ENCODE results near the gene PLCD1. TPM values are rescaled to one million over a fixed set of nuclear protein-coding genes. Genes with fewer than 3 reads are reported as not detected.
"Not testable (repeated sequence)": the region's sequence is repeated elsewhere in the genome, so short reads cannot be mapped to it uniquely, and the experiment has no call there.

PLCD1 gene
- total RNA-seq: 13.0 and 16.6 TPM in 2 replicates

- DNase-seq (ENCODE audit: extremely low read depth, low read depth, low spot score): no peak
Observed at GRCh38 chr3:38029400-38030125, at the start of gene PLCD1. PLCD1 (minus strand) TSS chr3:38029642; CDS start chr3:38029539, 103 bp downstream.

- not testable (repeated sequence) for DNase-seq (ENCODE audit: extremely low read depth, low read depth, low spot score)
Observed at GRCh38 chr3:38077073-38077472, 47.6 kb upstream of the PLCD1 start.

- no peak for DNase-seq (ENCODE audit: extremely low read depth, low read depth, low spot score)
Observed at GRCh38 chr3:38070013-38070412, 40.6 kb upstream of the PLCD1 start.

GRCh38 chr3:38067508-38068233 lies 38.2 kb upstream of the PLCD1 start:
- no peak for DNase-seq (ENCODE audit: extremely low read depth, low read depth, low spot score)

GRCh38 chr3:38064453-38064852 lies 35.0 kb upstream of the PLCD1 start:
- DNase-seq (ENCODE audit: extremely low read depth, low read depth, low spot score): not testable (repeated sequence)

- DNase-seq (ENCODE audit: extremely low read depth, low read depth, low spot score): no peak
Observed at GRCh38 chr3:38062809-38063208, 33.4 kb upstream of the PLCD1 start.

GRCh38 chr3:38059591-38059990 lies 30.1 kb upstream of the PLCD1 start:
- no peak for DNase-seq (ENCODE audit: extremely low read depth, low read depth, low spot score)

- DNase-seq (ENCODE audit: extremely low read depth, low read depth, low spot score): no peak
Observed at GRCh38 chr3:38059148-38059547, 29.7 kb upstream of the PLCD1 start.

- DNase-seq (ENCODE audit: extremely low read depth, low read depth, low spot score): no peak
Observed at GRCh38 chr3:38054499-38055001, 25.1 kb upstream of the PLCD1 start.

- DNase-seq (ENCODE audit: extremely low read depth, low read depth, low spot score): not testable (repeated sequence)
Observed at GRCh38 chr3:38053813-38054498, 24.5 kb upstream of the PLCD1 start.

- not testable (repeated sequence) for DNase-seq (ENCODE audit: extremely low read depth, low read depth, low spot score)
Observed at GRCh38 chr3:38053286-38053685, 23.8 kb upstream of the PLCD1 start.

GRCh38 chr3:38051131-38051530 lies 21.7 kb upstream of the PLCD1 start:
- no peak for DNase-seq (ENCODE audit: extremely low read depth, low read depth, low spot score)

GRCh38 chr3:38049358-38050126 lies 20.1 kb upstream of the PLCD1 start:
- DNase-seq (ENCODE audit: extremely low read depth, low read depth, low spot score): no peak

- no peak for DNase-seq (ENCODE audit: extremely low read depth, low read depth, low spot score)
Observed at GRCh38 chr3:38047896-38048295, 18.5 kb upstream of the PLCD1 start.

GRCh38 chr3:38046821-38047220 lies 17.4 kb upstream of the PLCD1 start:
- no peak for DNase-seq (ENCODE audit: extremely low read depth, low read depth, low spot score)

- DNase-seq (ENCODE audit: extremely low read depth, low read depth, low spot score): no peak
Observed at GRCh38 chr3:38046027-38046426, 16.6 kb upstream of the PLCD1 start.

GRCh38 chr3:38043486-38043885 lies 14.0 kb upstream of the PLCD1 start:
- DNase-seq (ENCODE audit: extremely low read depth, low read depth, low spot score): no peak

- no peak for DNase-seq (ENCODE audit: extremely low read depth, low read depth, low spot score)
Observed at GRCh38 chr3:38040401-38040800, 11.0 kb upstream of the PLCD1 start.

- no peak for DNase-seq (ENCODE audit: extremely low read depth, low read depth, low spot score)
Observed at GRCh38 chr3:38039899-38040261, 10.4 kb upstream of the PLCD1 start.

- no peak for DNase-seq (ENCODE audit: extremely low read depth, low read depth, low spot score)
Observed at GRCh38 chr3:38039101-38039898, 9.9 kb upstream of the PLCD1 start, which contains the start of gene DLEC1. DLEC1 (plus strand) TSS chr3:38039208; CDS start chr3:38039226, 18 bp downstream.
